ENCODE results near the gene CAMLG.

The CAMLG gene

DNA sequence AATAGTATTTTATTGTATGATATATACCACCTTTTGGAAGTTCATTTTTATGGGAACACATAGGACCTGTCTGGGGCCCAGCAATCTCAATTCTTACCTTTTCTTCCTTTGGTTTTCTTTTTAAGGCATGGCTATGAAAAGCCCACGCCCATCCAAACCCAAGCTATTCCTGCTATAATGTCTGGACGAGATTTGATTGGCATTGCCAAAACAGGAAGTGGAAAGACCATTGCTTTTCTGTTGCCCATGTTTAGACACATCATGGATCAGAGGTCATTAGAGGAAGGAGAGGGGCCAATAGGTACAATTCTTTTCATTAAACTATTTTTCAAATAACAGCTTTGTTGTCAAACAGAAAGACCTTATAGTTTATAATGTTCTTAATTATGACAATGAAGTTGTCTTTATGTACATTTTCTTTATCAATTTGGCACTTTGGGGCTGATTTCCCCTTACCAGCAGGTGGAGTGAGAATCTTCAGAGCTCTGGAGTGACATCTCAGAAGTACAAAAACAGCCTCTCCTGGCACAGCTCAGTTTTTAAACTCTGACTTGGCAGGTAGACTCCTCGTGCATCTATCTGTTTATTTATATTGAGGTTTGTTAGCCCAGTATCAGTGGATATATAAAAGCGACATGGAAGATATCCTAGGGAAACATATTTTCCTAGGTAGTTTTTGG, 46.0 kb downstream of the CAMLG start:
- no peak for DNase-seq (ENCODE audit: low read depth in 2 of 2)

DNA sequence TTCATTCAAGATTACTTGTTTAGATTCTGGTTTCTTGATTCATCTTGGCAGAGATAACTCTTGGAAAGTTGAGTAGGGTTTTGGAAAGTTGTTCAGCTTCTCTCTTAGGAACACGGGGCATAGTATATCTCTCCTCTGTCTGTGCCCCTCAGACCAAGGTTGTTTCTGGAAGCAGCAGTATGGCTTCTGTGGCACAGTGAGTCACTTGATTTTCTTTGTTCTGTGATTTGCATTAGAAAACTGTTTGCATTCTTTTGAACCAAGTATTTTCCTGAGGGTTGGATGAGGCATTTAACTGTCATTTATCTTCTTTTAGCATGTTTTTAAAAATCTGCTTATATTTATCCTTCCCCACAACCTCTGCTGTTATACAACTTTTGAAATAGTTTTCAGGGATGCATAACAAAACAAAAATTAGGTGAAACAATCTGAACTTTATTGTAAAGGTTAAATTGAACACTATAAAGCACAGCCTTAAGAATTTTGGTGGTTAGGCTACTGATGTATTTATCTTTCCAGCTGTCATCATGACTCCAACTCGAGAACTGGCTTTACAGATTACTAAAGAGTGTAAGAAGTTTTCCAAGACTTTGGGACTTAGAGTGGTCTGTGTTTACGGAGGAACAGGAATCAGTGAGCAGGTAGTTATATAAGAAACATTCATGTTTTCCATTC, 46.7 kb downstream of the CAMLG start:
- no peak for DNase-seq (ENCODE audit: low read depth in 2 of 2)

DNA sequence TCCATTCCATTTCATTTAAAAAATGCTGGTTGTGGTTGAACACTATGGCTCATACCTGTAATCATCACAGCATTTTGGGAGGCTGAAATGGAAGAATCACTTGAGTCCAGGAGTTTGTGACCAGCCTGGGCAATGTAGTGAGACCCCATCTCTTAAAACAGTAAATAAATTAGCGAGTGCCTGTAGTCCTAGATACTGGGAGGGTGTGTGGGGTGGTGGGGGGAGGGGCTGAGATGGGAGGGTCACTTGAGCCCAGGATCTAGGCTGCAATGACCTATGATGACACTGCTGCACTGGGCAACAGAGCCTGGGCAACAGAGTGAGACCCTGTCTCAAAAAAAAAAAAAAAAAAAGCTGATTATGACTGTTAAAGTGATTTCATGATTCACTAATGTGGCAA, 49.3 kb downstream of the CAMLG start:
- no peak for DNase-seq (ENCODE audit: low read depth in 2 of 2)

DNA sequence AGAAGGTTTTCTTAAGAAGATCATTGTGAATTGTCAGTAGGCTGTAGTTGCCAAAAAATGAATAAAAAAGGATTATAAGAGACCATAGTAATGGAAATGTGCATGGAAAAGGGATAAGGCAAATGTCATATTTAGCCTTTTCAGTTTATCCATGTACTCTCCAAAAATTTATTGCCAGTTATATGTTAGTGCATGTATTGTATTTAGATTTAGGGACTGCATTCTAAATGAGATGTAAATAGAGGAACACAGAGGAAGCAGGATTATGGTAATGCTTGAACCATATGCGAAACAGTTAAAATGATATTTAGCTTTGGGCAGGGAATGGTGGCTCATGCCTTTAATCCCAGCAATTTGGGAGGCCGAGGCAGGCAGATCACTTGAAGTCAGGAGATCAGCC, 53.2 kb downstream of the CAMLG start:
- DNase-seq (ENCODE audit: low read depth in 2 of 2), result no peak

- no peak for DNase-seq (ENCODE audit: low read depth in 2 of 2)
Measured at GRCh38 chr5:134792286-134792685, 53.9 kb downstream of the CAMLG start.

GRCh38 chr5:134793111-134793510, 54.8 kb downstream of the CAMLG start:
- DNase-seq (ENCODE audit: low read depth in 2 of 2), result no peak

DNA sequence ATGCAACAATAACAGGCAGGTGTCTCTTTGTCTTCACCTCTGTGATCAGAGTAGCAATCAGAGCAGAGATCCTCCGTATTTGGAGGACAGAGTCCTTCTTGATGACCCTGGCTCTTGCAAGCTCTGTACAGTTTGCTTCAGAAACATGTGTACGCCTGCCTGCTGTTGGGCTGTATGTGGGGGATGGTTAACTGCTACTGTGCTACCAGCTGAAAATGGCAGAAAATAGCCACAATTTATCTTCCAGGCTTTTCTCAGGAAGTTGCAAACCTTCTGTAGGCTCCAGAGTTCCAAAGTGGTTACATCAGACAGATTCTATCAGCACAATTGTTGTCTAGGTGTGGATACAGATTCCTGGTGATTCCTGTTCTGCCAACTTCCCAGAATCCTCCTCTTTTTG, 55.7 kb downstream of the CAMLG start:
- DNase-seq (ENCODE audit: low read depth in 2 of 2), result no peak

- DNase-seq (ENCODE audit: low read depth in 2 of 2), result no peak
Measured at GRCh38 chr5:134794819-134795218, 56.5 kb downstream of the CAMLG start.

DNA sequence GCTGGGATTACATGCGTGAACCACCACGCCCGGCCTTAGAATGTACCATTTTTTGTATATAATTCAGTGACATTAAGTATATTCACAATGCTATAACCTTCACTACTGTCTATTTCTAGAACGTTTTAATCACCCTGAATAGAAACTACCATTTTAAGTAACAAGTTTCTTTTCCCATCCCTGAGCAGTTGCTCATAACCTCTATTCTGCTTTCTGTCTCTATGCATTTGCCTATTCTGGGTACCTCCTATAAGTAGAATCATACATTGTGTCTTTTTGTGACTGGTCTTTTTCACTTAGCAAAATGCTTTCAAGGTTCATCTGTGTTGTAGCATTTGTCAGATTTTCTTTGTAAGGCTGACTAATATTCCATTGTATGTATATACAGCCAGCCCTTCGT, 60.1 kb downstream of the CAMLG start:
- no peak for DNase-seq (ENCODE audit: low read depth in 2 of 2)

All from activated CD4-positive, alpha-beta T cell treated with anti-CD3 and anti-CD28 coated beads for 24 hours (primary cell).